Chondrocyte (in vitro differentiated cells): Measurements from ENCODE around the gene NINJ2. TPM values are rescaled to one million over a fixed set of nuclear protein-coding genes. Genes with fewer than 3 reads are reported as not detected.

ENCODE experiments used
- DNase-seq: peaks from one replicate; pipeline ENCODE4 v3.0.0; 2021; ENCODE audit warnings: mixed read lengths, low spot score
- H3K27ac Mint-ChIP-seq: one replicate; pipeline ENCODE4 v1.8.0; 2021; ENCODE audit warnings: mild to moderate bottlenecking, moderate library complexity, mixed read lengths; ENCODE audit not compliant: unreplicated experiment
- H3K27me3 Mint-ChIP-seq: 2 replicates; pipeline ENCODE4 v1.8.0; 2021; ENCODE audit warnings: low read depth, mixed read lengths
- H3K36me3 Mint-ChIP-seq: 2 replicates; pipeline ENCODE4 v1.8.0; 2021; ENCODE audit warnings: low read depth, mixed read lengths
- H3K4me1 Mint-ChIP-seq: 2 replicates; pipeline ENCODE4 v1.8.0; 2021; ENCODE audit warnings: low read depth, mild to moderate bottlenecking, mixed read lengths
- H3K4me3 Mint-ChIP-seq: one replicate; pipeline ENCODE4 v1.8.0; 2021; ENCODE audit warnings: mild to moderate bottlenecking, moderate library complexity, mixed read lengths; ENCODE audit not compliant: unreplicated experiment
- H3K9me3 Mint-ChIP-seq: 2 replicates; pipeline ENCODE4 v1.8.0; 2021; ENCODE audit warnings: low read depth, mixed read lengths
- CTCF ChIP-seq: fragments of 200-600 bp; sonication (generic); IDR thresholded peaks from 2 replicates; pipeline ENCODE4 v1.5.0; 2021; ENCODE audit warnings: antibody characterized with exemption, mild to moderate bottlenecking, moderate library complexity
- total RNA-seq: library from RNA; stranded (reverse); gene quantifications from 3 replicates; pipeline ENCODE4 v1.2.1, GENCODE V29; 2021

NINJ2 gene
- total RNA-seq, 1 donor from 2014 or later, result 2.1 TPM

DNA sequence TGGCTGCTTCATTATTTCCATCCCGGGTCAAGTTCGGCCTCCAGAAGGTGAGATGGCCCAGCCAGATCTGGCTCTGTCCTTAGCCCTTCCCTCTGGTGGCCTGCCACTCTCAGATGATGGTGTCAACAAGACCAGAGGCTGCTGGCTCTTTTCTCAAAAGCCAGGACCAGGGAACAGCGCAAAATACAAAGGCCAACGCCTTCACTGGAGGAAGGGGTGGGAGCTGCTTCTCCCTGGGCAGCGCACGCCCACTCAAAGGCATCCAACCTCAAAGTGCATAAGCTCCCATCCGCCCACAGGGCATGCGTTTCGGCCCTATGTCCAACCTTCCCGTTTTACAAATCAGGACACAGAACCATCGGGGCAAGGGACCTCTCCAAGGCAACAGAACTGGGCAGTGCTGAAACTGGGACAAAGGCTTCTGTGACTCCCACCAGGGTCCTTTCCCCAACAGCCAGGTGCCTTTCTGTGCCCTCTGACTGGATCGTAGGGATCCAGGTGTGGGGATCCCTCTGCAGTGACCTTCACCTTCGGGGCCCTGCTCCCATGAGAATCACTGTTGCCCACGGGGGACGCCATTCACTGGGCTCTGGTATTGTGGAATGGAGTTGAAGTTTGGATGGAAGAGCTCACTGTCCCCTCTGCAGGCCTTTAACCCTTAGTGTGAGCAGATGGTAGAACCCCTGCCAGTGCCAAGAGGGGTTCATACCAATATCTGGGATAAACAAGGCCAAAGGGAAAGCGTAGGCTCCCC, 76.8 kb downstream of the NINJ2 start:
- no peak for TF ChIP-seq CTCF
- H3K9me3 Mint-ChIP-seq, result peaks cover 3% of the 10 kb centered on the region
- no peak overlapping the region for H3K27ac Mint-ChIP-seq
- no peak for DNase-seq
- no peaks in the 10 kb centered on the region for H3K4me1 Mint-ChIP-seq
- no peaks in the 10 kb centered on the region for H3K27me3 Mint-ChIP-seq
- peaks cover 1% of the 10 kb centered on the region for H3K36me3 Mint-ChIP-seq
- no peak overlapping the region for H3K4me3 Mint-ChIP-seq

GRCh38 chr12:585062-586061, 77.9 kb downstream of the NINJ2 start:
- Mint-ChIP-seq H3K4me3 (no peak overlapping the region), H3K4me1 (no peaks in the 10 kb centered on the region), H3K36me3 (peaks cover 1% of the 10 kb centered on the region), H3K27me3 (no peaks in the 10 kb centered on the region), H3K9me3 (peaks cover 3% of the 10 kb centered on the region), H3K27ac (no peak overlapping the region)
- DNase-seq, result no peak
- TF ChIP-seq CTCF, result no peak

DNA sequence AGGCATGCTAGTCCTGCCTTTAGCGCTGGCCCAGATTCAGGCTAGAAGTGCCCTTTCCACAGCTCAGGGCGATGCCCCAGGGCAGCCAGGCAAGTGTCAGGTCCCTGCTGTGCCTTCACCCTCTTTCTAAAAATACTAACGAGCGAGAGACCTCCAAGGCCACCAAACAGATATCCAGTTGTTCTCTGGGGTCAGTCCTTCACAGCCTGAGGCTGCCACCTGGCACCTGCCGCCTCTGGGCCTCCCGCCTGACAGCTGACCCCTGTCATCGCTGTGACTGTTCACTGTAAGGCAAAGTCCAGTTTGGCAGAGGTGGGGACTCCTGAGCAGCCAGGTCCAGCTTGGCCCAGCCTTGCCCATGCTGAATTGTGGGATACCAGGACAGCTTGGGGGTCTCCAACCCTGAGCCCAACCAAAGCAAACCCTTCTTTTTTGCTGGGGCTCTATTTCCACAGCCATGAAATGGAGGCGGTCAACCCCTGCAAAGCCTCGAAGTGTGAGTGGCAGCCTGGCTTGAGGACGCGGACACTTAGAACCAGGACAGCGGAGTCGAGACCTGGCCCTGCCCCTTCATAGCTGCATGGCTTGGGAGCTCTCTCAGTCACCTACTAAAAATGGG, 79.9 kb downstream of the NINJ2 start:
- no peak overlapping the region for H3K4me3 Mint-ChIP-seq
- H3K27ac Mint-ChIP-seq, result no peak overlapping the region
- peaks cover 13% of the 10 kb centered on the region for H3K4me1 Mint-ChIP-seq
- peak; percentile 42 for TF ChIP-seq CTCF
- peaks cover under 1% of the 10 kb centered on the region for H3K9me3 Mint-ChIP-seq
- H3K36me3 Mint-ChIP-seq, result peaks cover under 1% of the 10 kb centered on the region
- no peaks in the 10 kb centered on the region for H3K27me3 Mint-ChIP-seq
- DNase-seq, result no peak

DNA sequence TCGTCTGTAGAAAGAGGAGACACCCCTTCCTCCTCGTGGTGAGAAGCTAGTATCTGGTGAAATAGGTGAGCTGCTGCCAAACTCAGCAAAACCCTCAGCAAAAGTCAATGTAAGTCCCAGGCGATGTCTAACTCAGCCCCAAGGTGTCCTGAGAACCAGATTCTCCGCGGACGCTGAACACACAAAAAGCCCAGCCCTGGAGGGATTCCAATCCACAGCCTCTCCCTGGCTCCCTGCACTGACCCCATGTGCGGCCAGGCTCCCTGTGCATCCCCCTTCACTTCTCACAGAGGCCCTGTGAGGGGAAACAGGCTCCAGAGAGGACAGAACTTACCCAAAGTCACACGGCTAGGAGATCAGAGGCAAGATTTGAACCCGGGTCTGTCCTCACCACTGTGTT, 81.5 kb downstream of the NINJ2 start:
- H3K4me1 Mint-ChIP-seq, result peaks cover 13% of the 10 kb centered on the region
- no peaks in the 10 kb centered on the region for H3K9me3 Mint-ChIP-seq
- no peak overlapping the region for H3K27ac Mint-ChIP-seq
- no peak for DNase-seq
- no peak for TF ChIP-seq CTCF
- H3K4me3 Mint-ChIP-seq, result no peak overlapping the region
- no peaks in the 10 kb centered on the region for H3K36me3 Mint-ChIP-seq
- H3K27me3 Mint-ChIP-seq, result no peaks in the 10 kb centered on the region

GRCh38 chr12:581321-581720, 81.9 kb downstream of the NINJ2 start:
- no peak for TF ChIP-seq CTCF
- Mint-ChIP-seq H3K4me3 (no peak overlapping the region), H3K9me3 (no peaks in the 10 kb centered on the region), H3K27ac (no peak overlapping the region), H3K4me1 (peaks cover 16% of the 10 kb centered on the region), H3K27me3 (no peaks in the 10 kb centered on the region), H3K36me3 (no peaks in the 10 kb centered on the region)
- DNase-seq, result no peak
